ENCODE results near the gene EMX1.

The EMX1 gene

GRCh38 chr2:72932805-72933204 lies 15.5 kb downstream of the EMX1 start:
- DNase-seq (ENCODE audit: low read depth): no peak
- TF ChIP-seq CTCF (conservative IDR thresholded peaks at IDR 0.05; ENCODE audit: low read depth, low read length): no peak
- H3K4me3 ChIP-seq (ENCODE audit: low read depth, low read length): no peak overlapping the region

GRCh38 chr2:72933207-72933606 lies 15.9 kb downstream of the EMX1 start:
- DNase-seq (ENCODE audit: low read depth): no peak
- H3K4me3 ChIP-seq (ENCODE audit: low read depth, low read length): no peak overlapping the region
- no peak for TF ChIP-seq CTCF (conservative IDR thresholded peaks at IDR 0.05; ENCODE audit: low read depth, low read length)

DNA sequence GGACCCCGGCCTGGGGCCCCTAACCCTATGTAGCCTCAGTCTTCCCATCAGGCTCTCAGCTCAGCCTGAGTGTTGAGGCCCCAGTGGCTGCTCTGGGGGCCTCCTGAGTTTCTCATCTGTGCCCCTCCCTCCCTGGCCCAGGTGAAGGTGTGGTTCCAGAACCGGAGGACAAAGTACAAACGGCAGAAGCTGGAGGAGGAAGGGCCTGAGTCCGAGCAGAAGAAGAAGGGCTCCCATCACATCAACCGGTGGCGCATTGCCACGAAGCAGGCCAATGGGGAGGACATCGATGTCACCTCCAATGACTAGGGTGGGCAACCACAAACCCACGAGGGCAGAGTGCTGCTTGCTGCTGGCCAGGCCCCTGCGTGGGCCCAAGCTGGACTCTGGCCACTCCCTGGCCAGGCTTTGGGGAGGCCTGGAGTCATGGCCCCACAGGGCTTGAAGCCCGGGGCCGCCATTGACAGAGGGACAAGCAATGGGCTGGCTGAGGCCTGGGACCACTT lies 16.4 kb downstream of the EMX1 start:
- no peak overlapping the region for H3K4me3 ChIP-seq (ENCODE audit: low read depth, low read length)
- TF ChIP-seq CTCF (conservative IDR thresholded peaks at IDR 0.05; ENCODE audit: low read depth, low read length): no peak
- no peak for DNase-seq (ENCODE audit: low read depth)

GRCh38 chr2:72934683-72935610 lies 17.6 kb downstream of the EMX1 start:
- no peak overlapping the region for H3K4me3 ChIP-seq (ENCODE audit: low read depth, low read length)
- no peak for DNase-seq (ENCODE audit: low read depth)
- peak; percentile 17 for TF ChIP-seq CTCF (conservative IDR thresholded peaks at IDR 0.05; ENCODE audit: low read depth, low read length)

DNA sequence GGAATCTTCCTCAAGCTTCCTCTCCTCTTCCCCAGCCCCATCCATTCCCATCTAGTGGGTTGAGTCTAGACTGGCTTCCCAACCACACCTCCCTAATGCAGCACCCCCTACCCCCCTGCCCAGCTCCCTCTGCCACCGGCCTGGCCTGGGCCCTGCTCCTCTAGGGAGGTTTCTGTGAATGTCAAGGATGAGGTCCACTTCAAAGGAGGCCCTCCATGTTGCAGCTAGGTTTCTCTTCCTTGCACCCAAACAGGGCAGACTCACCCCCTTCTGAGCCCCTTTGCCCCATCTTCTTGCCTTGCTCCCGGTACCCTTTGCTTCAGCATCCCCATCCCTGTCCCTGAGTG lies 18.3 kb downstream of the EMX1 start:
- no peak for TF ChIP-seq CTCF (conservative IDR thresholded peaks at IDR 0.05; ENCODE audit: low read depth, low read length)
- no peak for DNase-seq (ENCODE audit: low read depth)
- H3K4me3 ChIP-seq (ENCODE audit: low read depth, low read length): no peak overlapping the region

GRCh38 chr2:72936660-72937355 lies 19.5 kb downstream of the EMX1 start:
- no peak overlapping the region for H3K4me3 ChIP-seq (ENCODE audit: low read depth, low read length)
- no peak for DNase-seq (ENCODE audit: low read depth)
- TF ChIP-seq CTCF (conservative IDR thresholded peaks at IDR 0.05; ENCODE audit: low read depth, low read length): no peak

Measured in choroid plexus epithelial cell (primary cell).